HG03108 (cell line): ENCODE data around the gene PKIG.
"Not testable (repeated sequence)": the region's sequence is repeated elsewhere in the genome, so short reads cannot be mapped to it uniquely, and the experiment has no call there.

Source experiments
- ATAC-seq: cut with Tn5 transposase; IDR thresholded peaks from one replicate; pipeline ENCODE4 v1.9.1; 2021; ENCODE audit warnings: moderate library complexity; ENCODE audit not compliant: unreplicated experiment

The PKIG gene

GRCh38 chr20:44571362-44571988 lies 10.9 kb upstream of the PKIG start:
- no peak for ATAC-seq

DNA sequence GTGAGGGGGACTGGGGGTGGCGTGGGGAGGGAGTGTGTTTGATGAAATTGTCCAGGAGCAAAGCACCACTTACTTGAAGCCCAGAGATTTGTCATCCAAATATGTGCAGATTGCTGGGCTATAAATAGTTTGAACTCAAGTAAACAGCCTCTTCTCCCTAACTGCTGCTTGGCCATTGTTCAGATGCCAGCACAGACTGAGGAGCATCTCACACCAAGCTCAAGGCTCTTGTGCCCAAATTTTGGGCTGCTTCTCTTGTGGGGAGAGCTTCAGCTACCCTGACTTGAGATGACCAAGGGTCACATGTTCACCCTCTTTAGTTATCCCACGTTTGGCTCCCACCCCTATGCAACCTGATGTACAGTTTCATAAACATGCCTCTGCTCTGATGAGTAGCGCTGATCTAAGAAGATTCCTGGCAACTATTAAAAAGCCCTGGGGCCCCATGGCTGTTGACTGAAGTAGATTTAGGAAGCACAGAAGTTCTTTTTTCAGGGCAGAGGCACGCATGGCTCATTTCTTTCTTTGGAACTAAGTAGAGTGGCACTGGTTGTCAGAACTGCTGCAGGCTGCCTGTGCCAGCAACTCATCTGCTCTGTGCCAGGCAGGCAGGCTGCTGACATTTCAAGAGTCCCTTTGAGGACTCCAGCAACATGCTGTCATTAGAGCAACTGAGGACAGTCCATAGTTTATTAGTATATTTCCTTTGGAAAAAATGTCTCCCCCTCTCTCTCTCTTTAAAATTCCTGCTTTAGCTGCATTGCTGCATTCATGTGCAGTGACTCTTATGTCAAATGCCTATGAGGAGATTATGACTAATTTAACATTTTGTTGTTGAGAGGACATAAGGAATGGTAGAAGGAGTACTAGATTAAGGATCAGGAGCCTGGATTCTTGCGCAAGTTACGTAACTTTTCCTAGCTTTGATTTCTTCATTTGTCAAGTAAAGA lies 9.6 kb upstream of the PKIG start:
- no peak for ATAC-seq

- ATAC-seq, result no peak
Observed at GRCh38 chr20:44573501-44573869, 8.9 kb upstream of the PKIG start.

DNA sequence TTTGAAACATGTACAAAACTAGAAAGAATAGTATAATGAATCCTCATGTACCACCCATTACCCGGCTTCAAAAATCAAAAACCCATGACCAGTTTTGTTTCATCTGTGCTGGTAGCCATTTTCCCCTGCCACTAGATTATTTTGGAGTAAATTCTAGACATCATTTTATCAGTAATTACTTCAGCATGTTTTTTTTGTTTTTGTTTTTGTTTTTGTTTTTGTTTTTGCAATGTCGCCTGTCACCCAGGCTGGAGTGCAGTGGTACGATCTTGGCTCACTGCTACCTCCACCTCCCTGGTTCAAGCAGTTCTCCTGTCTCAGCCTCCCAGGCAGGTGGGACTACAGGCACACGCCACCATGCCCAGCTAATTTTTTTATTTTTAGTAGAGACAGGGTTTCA lies 8.0 kb upstream of the PKIG start:
- ATAC-seq, result no peak

DNA sequence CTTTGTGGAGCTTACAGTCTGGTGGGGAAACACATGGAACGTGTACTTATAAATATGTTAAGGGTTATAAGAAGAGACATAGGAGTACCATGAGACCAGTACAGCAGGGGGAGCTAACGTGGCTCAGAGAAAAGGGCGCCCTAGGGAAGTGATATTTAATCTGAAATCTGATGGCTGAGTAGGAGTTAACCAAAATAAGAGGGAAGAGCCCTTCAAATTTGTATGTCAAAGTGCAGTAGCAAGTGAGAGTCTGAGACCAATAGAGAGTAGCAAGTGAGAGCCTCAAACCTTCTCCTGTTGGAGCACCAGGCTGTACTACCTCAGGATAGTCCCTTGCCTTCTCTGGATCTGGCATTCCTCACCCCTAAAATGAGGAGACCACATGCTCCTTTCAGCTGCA lies 6.1 kb upstream of the PKIG start:
- ATAC-seq, result no peak

GRCh38 chr20:44579313-44580081 lies 2.9 kb upstream of the PKIG start:
- ATAC-seq, result no peak

- ATAC-seq, result no peak
Observed at GRCh38 chr20:44580581-44581268, 1.7 kb upstream of the PKIG start.

GRCh38 chr20:44581515-44581914 lies 864 bp upstream of the PKIG start:
- no peak for ATAC-seq

GRCh38 chr20:44583157-44583556 lies 778 bp downstream of the PKIG start:
- ATAC-seq, result no peak

GRCh38 chr20:44584162-44584561 lies 1.8 kb downstream of the PKIG start:
- ATAC-seq, result no peak

DNA sequence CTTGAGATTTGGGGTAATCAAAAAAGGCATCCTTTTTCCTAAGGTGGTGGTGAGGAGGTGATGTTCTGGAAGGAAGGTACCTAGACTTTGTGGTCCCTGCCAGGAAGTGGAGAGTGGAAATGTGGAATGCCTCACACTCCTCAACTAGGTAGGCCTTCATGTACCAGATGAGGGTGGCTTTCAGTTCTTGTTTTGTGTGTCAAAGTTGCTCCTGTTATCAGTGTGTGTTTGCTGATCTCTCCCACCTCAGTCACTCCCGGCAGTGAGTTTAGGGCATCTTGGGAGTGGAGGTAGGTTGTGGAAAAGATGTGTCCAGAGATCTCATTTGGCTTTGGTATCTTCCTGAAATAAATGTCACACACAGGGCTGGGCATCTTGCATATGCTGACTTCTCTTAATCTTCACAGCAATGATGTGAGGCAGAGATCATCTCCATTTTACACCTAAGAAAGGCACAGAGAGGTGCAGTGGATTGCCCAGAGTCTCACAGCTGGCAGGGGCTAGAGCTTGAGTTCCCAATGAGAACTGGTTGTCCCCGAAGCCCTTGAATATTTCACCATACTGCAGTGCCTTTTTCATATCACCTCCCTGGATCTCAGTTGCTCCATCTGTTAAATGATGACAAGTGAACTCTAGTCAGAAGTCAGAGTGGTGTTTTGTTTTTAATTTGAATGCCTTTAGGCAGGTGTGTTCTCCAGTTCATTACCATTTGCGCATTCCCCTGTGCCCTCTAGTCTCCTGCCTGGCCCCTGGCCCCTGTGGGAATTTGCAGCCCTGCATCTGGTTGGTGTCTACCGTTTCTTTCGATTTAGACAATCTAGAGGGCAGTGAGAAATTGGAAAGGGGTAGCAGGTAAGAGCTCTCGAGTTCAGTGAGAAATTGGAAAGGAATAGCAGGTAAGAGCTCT lies 2.9 kb downstream of the PKIG start:
- no peak for ATAC-seq

- peak; percentile 62 for ATAC-seq
Observed at GRCh38 chr20:44586289-44586911, 4.0 kb downstream of the PKIG start.

DNA sequence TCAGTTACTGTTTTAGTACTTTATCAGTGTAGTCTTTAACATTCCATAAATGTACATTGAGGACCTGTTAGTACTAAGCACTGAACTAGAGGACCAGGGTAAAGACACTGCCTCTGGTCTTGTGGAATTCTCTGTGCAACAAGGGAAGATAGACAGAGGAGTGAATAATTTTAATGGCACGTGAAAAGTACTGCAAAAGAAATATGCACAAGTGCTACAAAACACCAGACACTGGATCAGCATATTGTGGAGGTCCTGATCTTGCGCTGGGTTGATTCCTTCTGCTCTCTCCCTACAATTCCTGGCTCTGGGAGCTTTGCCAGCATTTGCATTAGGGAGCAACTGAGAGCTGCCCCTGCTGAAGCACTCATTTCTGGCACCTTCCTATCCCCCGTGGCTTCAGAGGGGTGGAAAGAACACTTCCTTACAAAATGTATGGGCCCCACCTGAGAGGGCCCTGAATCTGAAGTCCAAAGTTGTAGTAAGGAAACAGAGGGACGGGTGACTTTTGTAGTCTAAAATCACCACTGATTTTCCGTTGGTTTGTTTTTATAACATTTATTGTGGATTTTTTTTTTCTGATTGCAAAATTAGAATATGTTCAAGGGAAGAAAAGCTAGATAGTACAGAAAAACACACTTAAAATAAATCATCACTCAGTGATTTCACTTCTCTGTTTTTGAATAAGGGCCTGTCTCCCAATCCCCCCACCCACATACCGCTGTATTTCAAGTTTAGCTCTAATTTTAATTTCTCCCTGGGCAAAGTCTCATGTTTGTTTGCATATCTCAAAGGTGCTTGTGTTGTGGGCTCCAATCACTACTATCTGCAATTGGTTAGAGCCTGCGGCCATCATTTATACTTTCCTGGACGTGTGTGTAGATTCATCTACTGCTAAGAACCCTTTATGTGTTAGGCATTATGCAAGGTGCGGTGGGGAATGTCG lies 4.9 kb downstream of the PKIG start:
- no peak for ATAC-seq

DNA sequence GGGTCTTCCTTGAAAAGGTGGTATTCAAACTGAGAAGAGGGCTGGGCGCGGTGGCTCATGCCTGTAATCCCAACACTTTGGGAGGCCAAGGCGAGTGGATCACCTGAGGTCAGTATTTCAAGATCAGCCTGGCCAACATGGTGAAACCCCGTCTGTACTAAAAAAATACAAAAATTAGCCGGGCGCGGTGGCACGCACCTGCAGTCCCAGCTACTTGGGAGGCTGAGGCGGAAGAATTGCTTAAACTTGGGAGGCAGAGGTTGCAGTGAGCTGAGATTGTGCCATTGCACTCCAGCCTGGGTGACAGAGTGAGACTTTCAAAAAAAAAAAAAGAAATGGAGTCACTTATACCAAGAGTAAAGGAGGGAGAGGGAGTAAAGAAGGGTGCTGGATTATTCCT lies 5.9 kb downstream of the PKIG start:
- ATAC-seq, result not testable (repeated sequence)

- no peak for ATAC-seq
Observed at GRCh38 chr20:44589537-44589936, 7.2 kb downstream of the PKIG start.

DNA sequence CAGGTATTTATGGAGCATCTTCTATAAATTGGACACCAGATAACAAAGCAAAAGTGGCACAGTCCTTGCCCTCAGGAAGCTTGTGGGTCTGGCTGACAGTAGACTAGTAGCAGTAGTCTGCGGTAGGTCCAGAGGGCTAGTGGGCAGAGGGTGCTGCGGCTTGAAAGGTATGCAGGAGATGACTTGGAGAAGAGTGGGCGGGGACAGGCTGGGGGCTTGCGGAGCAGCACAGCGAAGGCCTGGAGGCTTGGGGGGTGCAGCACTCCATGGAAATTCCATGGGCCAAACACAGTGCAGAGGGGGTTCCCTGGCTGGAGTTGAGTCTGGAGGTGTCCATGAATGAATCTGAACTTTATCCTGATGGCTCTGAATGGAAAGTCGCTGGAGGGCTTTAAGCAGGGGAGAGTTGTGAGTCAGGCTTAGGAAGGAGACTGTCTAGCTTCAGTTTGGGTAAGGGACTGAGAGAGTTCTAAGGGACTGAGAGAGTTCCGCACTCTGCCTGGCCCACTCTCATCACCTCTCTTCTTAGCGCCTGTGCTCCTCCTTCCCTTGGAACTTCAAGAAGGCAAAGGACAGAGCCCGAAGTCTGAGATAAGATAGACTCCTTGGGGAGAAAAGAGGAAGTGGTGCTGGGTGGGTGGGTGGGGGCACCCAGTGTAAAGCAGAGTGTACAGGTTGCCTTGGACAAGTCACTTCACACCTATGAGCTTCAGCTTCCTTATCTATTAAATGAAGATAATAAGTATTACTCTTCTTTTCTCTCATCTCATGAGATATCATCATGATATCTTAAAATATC lies 8.8 kb downstream of the PKIG start:
- ATAC-seq, result no peak

- ATAC-seq, result no peak
Observed at GRCh38 chr20:44592366-44592765, 10.0 kb downstream of the PKIG start.

DNA sequence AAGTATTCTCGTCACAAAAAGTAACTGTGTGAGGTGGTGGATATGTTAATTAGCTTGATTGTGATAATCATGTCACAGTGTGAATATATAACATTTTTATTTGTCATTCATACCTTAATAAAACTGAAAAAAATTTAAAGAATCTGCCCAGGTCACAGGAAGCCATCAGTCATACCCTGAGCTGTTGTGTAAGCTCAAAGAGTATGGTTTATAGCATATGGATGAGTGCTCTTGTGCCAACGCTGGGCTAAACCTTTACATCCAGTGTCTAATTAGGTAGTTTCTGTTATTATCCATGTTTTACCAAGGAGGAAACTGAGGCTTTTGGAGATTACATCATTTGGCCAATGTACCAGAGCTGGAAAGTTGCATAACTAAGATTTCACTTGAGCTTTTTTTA lies 11.4 kb downstream of the PKIG start:
- ATAC-seq, result no peak
